GM12878 (cell line): Measurements from ENCODE around the gene CD2AP. TPM values are rescaled to one million over a fixed set of nuclear protein-coding genes. Genes with fewer than 3 reads are reported as not detected.

Experiments
- ATAC-seq: fragments of 200-7000 bp; cut with Tn5 transposase; 3 replicates; pipeline ENCODE4 v1.9.1; 2020; ENCODE audit warnings: mild to moderate bottlenecking, moderate library complexity
- BruUV-seq: library from RNA; stranded (reverse); fragments of 400-500 nt; replicated peaks from 2 replicates; lab custom pipeline; 2021; lab: Mats Ljungman, UMichigan
- CTCF ChIA-PET: fragments of 300-600 bp; sonication (Branson Sonifier 250); formaldehyde crosslinking; extraction: SDS; loops from one replicate; lab custom pipeline; 2021; ENCODE audit warnings: inconsistent platforms; lab: Yijun Ruan, JAX
- POLR2A ChIA-PET: fragments of 350-600 bp; formaldehyde crosslinking; extraction: SDS; loops from one replicate; lab custom pipeline; 2021; ENCODE audit warnings: inconsistent platforms; lab: Charles Lee
- RAD21 ChIA-PET: fragments of 300-600 bp; sonication (Branson Sonifier 250); formaldehyde crosslinking; loops from one replicate; lab custom pipeline; 2023; ENCODE audit warnings: antibody characterized with exemption; ENCODE audit not compliant: unreplicated experiment; lab: Charles Lee
- SMC1A ChIA-PET: fragments of 300-600 bp; sonication (Branson Sonifier 250); formaldehyde crosslinking; loops from one replicate; lab custom pipeline; 2023; ENCODE audit not compliant: unreplicated experiment, uncharacterized antibody; lab: Charles Lee
- DNase-seq: peaks from one replicate; pipeline ENCODE4 v3.0.0-alpha.2; 2011; ENCODE audit warnings: low read depth, low spot score
- FAIRE-seq: peaks from 3 replicates; lab custom pipeline; 2011; peaks lifted over from hg19 to GRCh38; lab: Jason Lieb, UNC
- H2AFZ ChIP-seq: 2 replicates; pipeline ENCODE4 v1.6.0; 2011; ENCODE audit warnings: low read depth, low read length, control low read depth; ENCODE audit not compliant: control insufficient read depth
- H3K27ac ChIP-seq: 2 replicates; pipeline ENCODE4 v1.5.1; 2011; ENCODE audit warnings: control low read depth; ENCODE audit not compliant: control insufficient read depth, insufficient read depth
- H3K27me3 ChIP-seq, 2 experiments: replicated peaks in 1 of 2; 2 replicates each; pipeline versions ENCODE4 v1.6.0 to v1.6.1; 2011; ENCODE audit warnings: low read length in 1 of 2; ENCODE audit not compliant: control insufficient read depth in 2 of 2, insufficient read depth in 2 of 2
- H3K36me3 ChIP-seq, 2 experiments: 2 replicates each; pipeline ENCODE4 v1.5.1; 2011; ENCODE audit warnings: low read length in 1 of 2; ENCODE audit not compliant: control insufficient read depth in 2 of 2, insufficient read depth in 2 of 2
- H3K4me1 ChIP-seq: 2 replicates; pipeline ENCODE4 v1.6.1; 2011; ENCODE audit warnings: mild to moderate bottlenecking, low read length, moderate library complexity, mixed read lengths; ENCODE audit not compliant: control insufficient read depth, insufficient read depth
- H3K4me2 ChIP-seq: 2 replicates; pipeline ENCODE4 v1.6.0; 2011; ENCODE audit warnings: control low read depth; ENCODE audit not compliant: control insufficient read depth, insufficient read depth
- H3K4me3 ChIP-seq: fragments of 200-600 bp; sonication (generic); 2 replicates; pipeline ENCODE4 v1.5.1; 2016
- H3K79me2 ChIP-seq: 2 replicates; pipeline ENCODE4 v1.6.0; 2011; ENCODE audit warnings: low read length; ENCODE audit not compliant: control insufficient read depth, insufficient read depth
- H3K9ac ChIP-seq: 2 replicates; pipeline ENCODE4 v1.8.0; 2011; ENCODE audit warnings: low read length, control low read depth, mixed read lengths; ENCODE audit not compliant: control insufficient read depth, insufficient read depth
- H3K9me3 ChIP-seq: replicated peaks from 3 replicates; pipeline ENCODE4 v1.5.1; 2011; ENCODE audit warnings: mild to moderate bottlenecking, low read length; ENCODE audit not compliant: control insufficient read depth, insufficient read depth
- H4K20me1 ChIP-seq: 2 replicates; pipeline ENCODE4 v1.6.0; 2011; ENCODE audit not compliant: control insufficient read depth, insufficient read depth
- BCLAF1 ChIP-seq: fragments of 450-650 bp; IDR thresholded peaks from 2 replicates; pipeline ENCODE4 v1.6.1; 2017; ENCODE audit warnings: antibody characterized with exemption, mild to moderate bottlenecking, moderate library complexity
- NBN ChIP-seq: fragments of 450-650 bp; IDR thresholded peaks from 2 replicates; pipeline ENCODE4 v1.6.1; 2016
- NFXL1 ChIP-seq: fragments of 450-650 bp; IDR thresholded peaks from 2 replicates; pipeline ENCODE4 v1.6.1; 2017; ENCODE audit warnings: antibody characterized with exemption, mild to moderate bottlenecking, borderline replicate concordance
- RB1 ChIP-seq: fragments of 450-650 bp; formaldehyde crosslinking; IDR thresholded peaks from 2 replicates; pipeline ENCODE4 v1.6.1; 2017; ENCODE audit warnings: mild to moderate bottlenecking, borderline replicate concordance
- SMC3 ChIP-seq: IDR thresholded peaks from 2 replicates; pipeline ENCODE4 v1.6.1; 2011; ENCODE audit warnings: low read length, improper control_type of control experiment, borderline replicate concordance
- TCF3 ChIP-seq: IDR thresholded peaks from 2 replicates; pipeline ENCODE4 v1.6.1; 2012; ENCODE audit warnings: low read depth, mild to moderate bottlenecking, low read length, borderline replicate concordance; ENCODE audit not compliant: insufficient read depth
- ZBTB33 ChIP-seq: fragments of 450-650 bp; IDR thresholded peaks from 2 replicates; pipeline ENCODE4 v1.6.1; 2017; ENCODE audit warnings: mild to moderate bottlenecking
- ZBTB40 ChIP-seq: fragments of 450-650 bp; IDR thresholded peaks from 2 replicates; pipeline ENCODE4 v1.6.1; 2016; ENCODE audit warnings: mild to moderate bottlenecking, moderate library complexity, borderline replicate concordance
- ZNF274 ChIP-seq: IDR thresholded peaks from one replicate; pipeline ENCODE4 v1.8.0; 2011; ENCODE audit not compliant: insufficient read length, insufficient read depth
- in situ Hi-C: fragments of 300-500 bp; cut with MboI; formaldehyde crosslinking; loops from 9 replicates; pipeline ENCODE4 v1.14.3; 2018; ENCODE audit warnings: mixed read lengths
- intact Hi-C: fragments of 100-400 bp; cut with micrococcal nuclease; formaldehyde crosslinking; loops from one replicate; pipeline ENCODE4 v1.14.2; 2022; ENCODE audit not compliant: unreplicated experiment
- polyA plus RNA-seq, 11 experiments: library from polyadenylated mRNA; depleted of rRNA in 4 of 11; unstranded in 6 of 11; stranded (reverse) in 5 of 11; fragments of >200 nt; fragmentation: Nextera tagmentation in 4 of 11; fragmentation: Illumina TruSeq in 1 of 11; extraction: Ambion mirVana in 4 of 11; extraction: Trizol in 1 of 11; gene quantifications; 1 replicate in 1 of 11; 2 replicates in 10 of 11; pipeline versions ENCODE4 v1.2.1 to v1.2.3, GENCODE V29; 2011 to 2016; ENCODE audit warnings: inconsistent platforms in 2 of 11, missing spikeins in 2 of 11, low read depth in 1 of 11
- total RNA-seq, 4 experiments: library from RNA; depleted of rRNA in 3 of 4; stranded (reverse); fragments of >200 nt in 3 of 4; fragmentation: Illumina TruSeq in 1 of 4; extraction: Trizol in 1 of 4; gene quantifications; 2 replicates each; pipeline versions ENCODE4 v1.2.1 to v1.2.3, GENCODE V29; 2013 to 2021

The CD2AP gene
- total and polyA plus RNA-seq, 10 of the 15 experiments (the other 5 are each of a cell fraction or from before 2014, with no cell fraction given), result 5.4 to 46.6 (median 20.9) TPM

- FAIRE-seq (no peak), DNase-seq (no peak), ATAC-seq (no peak)
- POLR2A ChIA-PET, result no interaction called here
- RAD21 ChIA-PET, result no interaction called here
- in situ Hi-C loops (no loop called here), intact Hi-C loops (no loop called here)
- H3K27me3 ChIP-seq, result no peaks in the 10 kb centered on the region
- H4K20me1 ChIP-seq, result no peaks in the 10 kb centered on the region
- no peaks in the 10 kb centered on the region for H3K79me2 ChIP-seq
- H3K36me3 ChIP-seq, result peaks cover 0 to 17% of the 10 kb centered on the region in 2 experiments; a peak in 2 of 4 replicates
- no peak overlapping the region for H2AFZ ChIP-seq
- H3K9ac ChIP-seq, result no peak overlapping the region
- BruUV-seq, result no TSS peak
- no peak overlapping the region for H3K4me2 ChIP-seq
- no peak overlapping the region for H3K4me3 ChIP-seq
- SMC1A ChIA-PET, result no interaction called here
- CTCF ChIA-PET, result no interaction called here
- no peak overlapping the region for H3K27ac ChIP-seq
- H3K9me3 ChIP-seq, result no peaks in the 10 kb centered on the region
- no peak for TF ChIP-seq ZBTB33
- TF ChIP-seq TCF3, result no peak
- no peak for TF ChIP-seq BCLAF1
- no peak for TF ChIP-seq RB1
- no peak for TF ChIP-seq ZBTB40
- no peak for TF ChIP-seq NFXL1
- no peak for TF ChIP-seq NBN
- TF ChIP-seq SMC3, result no peak
- TF ChIP-seq ZNF274, result no peak
- H3K4me1 ChIP-seq, result no peaks in the 10 kb centered on the region
These were observed 109.9 kb downstream of the CD2AP start for GRCh38 chr6:47587493-47587892.
